HG02840 (cell line): Measurements from ENCODE around the gene KIF26B.
"Not testable (repeated sequence)": the region's sequence is repeated elsewhere in the genome, so short reads cannot be mapped to it uniquely, and the experiment has no call there.

Source experiments
- ATAC-seq: cut with Tn5 transposase; IDR thresholded peaks from one replicate; pipeline ENCODE4 v1.9.1; 2021; ENCODE audit warnings: mild to moderate bottlenecking, moderate library complexity, moderate number of reproducible peaks; ENCODE audit not compliant: unreplicated experiment, low FRiP score

KIF26B gene

GRCh38 chr1:245311887-245312536 lies 157.2 kb downstream of the KIF26B start:
- ATAC-seq = no peak

GRCh38 chr1:245313576-245313975 lies 158.8 kb downstream of the KIF26B start:
- ATAC-seq = no peak

- ATAC-seq = no peak
Observed at GRCh38 chr1:245316784-245317183, 162.0 kb downstream of the KIF26B start.

GRCh38 chr1:245317217-245317616 lies 162.4 kb downstream of the KIF26B start:
- no peak for ATAC-seq

GRCh38 chr1:245319094-245319493 lies 164.3 kb downstream of the KIF26B start:
- no peak for ATAC-seq

GRCh38 chr1:245322673-245323072 lies 167.9 kb downstream of the KIF26B start:
- ATAC-seq = no peak

GRCh38 chr1:245323765-245324164 lies 169.0 kb downstream of the KIF26B start:
- not testable (repeated sequence) for ATAC-seq

- no peak for ATAC-seq
Observed at GRCh38 chr1:245325922-245326795, 171.4 kb downstream of the KIF26B start.

- no peak for ATAC-seq
Observed at GRCh38 chr1:245327360-245327759, 172.6 kb downstream of the KIF26B start.

GRCh38 chr1:245327842-245328241 lies 173.1 kb downstream of the KIF26B start:
- no peak for ATAC-seq

- no peak for ATAC-seq
Observed at GRCh38 chr1:245330951-245331350, 176.2 kb downstream of the KIF26B start.

- no peak for ATAC-seq
Observed at GRCh38 chr1:245332085-245332484, 177.3 kb downstream of the KIF26B start.

GRCh38 chr1:245332513-245332912 lies 177.7 kb downstream of the KIF26B start:
- ATAC-seq = no peak

- ATAC-seq = no peak
Observed at GRCh38 chr1:245334235-245334634, 179.4 kb downstream of the KIF26B start.

GRCh38 chr1:245334827-245335490 lies 180.2 kb downstream of the KIF26B start:
- ATAC-seq = no peak

- not testable (repeated sequence) for ATAC-seq
Observed at GRCh38 chr1:245335684-245336083, 180.9 kb downstream of the KIF26B start.

GRCh38 chr1:245336149-245336983 lies 181.6 kb downstream of the KIF26B start:
- ATAC-seq = no peak

GRCh38 chr1:245336984-245337355 lies 182.2 kb downstream of the KIF26B start:
- ATAC-seq = not testable (repeated sequence)

GRCh38 chr1:245337829-245338484 lies 183.2 kb downstream of the KIF26B start:
- ATAC-seq = no peak

- no peak for ATAC-seq
Observed at GRCh38 chr1:245338485-245338877, 183.7 kb downstream of the KIF26B start.
